Neuronal stem cell (in vitro differentiated cells): ENCODE results near the gene FGF22.
"Not testable (repeated sequence)": the region's sequence is repeated elsewhere in the genome, so short reads cannot be mapped to it uniquely, and the experiment has no call there.

Source experiments
- DNase-seq: peaks from one replicate; pipeline ENCODE4 v3.0.0-alpha.2; 2013; ENCODE audit warnings: low spot score
- H2AFZ ChIP-seq: one replicate; pipeline ENCODE4 v1.6.1; 2013; ENCODE audit warnings: mild to moderate bottlenecking, low read length, inconsistent platforms
- H2AK5ac ChIP-seq: 2 replicates; pipeline ENCODE4 v1.6.1; 2013; ENCODE audit warnings: low read depth, mild to moderate bottlenecking, inconsistent platforms, low read length, moderate library complexity, mixed read lengths
- H2BK120ac ChIP-seq: 2 replicates; pipeline ENCODE4 v1.6.1; 2013; ENCODE audit warnings: low read depth, mild to moderate bottlenecking, inconsistent platforms, low read length, moderate library complexity, mixed read lengths
- H2BK12ac ChIP-seq: one replicate; pipeline ENCODE4 v1.6.1; 2013; ENCODE audit warnings: low read length, inconsistent platforms
- H2BK15ac ChIP-seq: 2 replicates; pipeline ENCODE4 v1.6.1; 2013; ENCODE audit warnings: mild to moderate bottlenecking, low read length, inconsistent platforms, mixed read lengths
- H2BK5ac ChIP-seq: one replicate; pipeline ENCODE4 v1.6.1; 2013; ENCODE audit warnings: inconsistent platforms, mild to moderate bottlenecking, low read length, moderate library complexity
- H3K14ac ChIP-seq: one replicate; pipeline ENCODE4 v1.6.1; 2013; ENCODE audit warnings: low read length, inconsistent platforms
- H3K18ac ChIP-seq: 2 replicates; pipeline ENCODE4 v1.6.1; 2013; ENCODE audit warnings: low read length, inconsistent platforms
- H3K23ac ChIP-seq: 2 replicates; pipeline ENCODE4 v1.6.1; 2013; ENCODE audit warnings: low read depth, mild to moderate bottlenecking, mixed read lengths, low read length, inconsistent platforms; ENCODE audit not compliant: poor library complexity
- H3K27ac ChIP-seq: replicated peaks from 3 replicates; pipeline ENCODE4 v1.5.1; 2013; ENCODE audit warnings: low read length, inconsistent platforms
- H3K27me3 ChIP-seq, 3 experiments: 2 replicates each; pipeline ENCODE4 v1.6.1; 2013; ENCODE audit warnings: low read length in 3 of 3, mild to moderate bottlenecking in 2 of 3, inconsistent platforms in 1 of 3, low read depth in 1 of 3, mixed read lengths in 1 of 3, moderate library complexity in 1 of 3; ENCODE audit not compliant: control insufficient read depth in 3 of 3, insufficient read depth in 3 of 3
- H3K36me3 ChIP-seq, 2 donors: replicated peaks in 1 of 2; 2 replicates each; pipeline ENCODE4 v1.6.1; 2013; ENCODE audit warnings: low read length in 2 of 2; ENCODE audit not compliant: control insufficient read depth in 2 of 2, insufficient read depth in 2 of 2
- H3K4ac ChIP-seq: 2 replicates; pipeline ENCODE4 v1.6.1; 2013; ENCODE audit warnings: inconsistent platforms, mild to moderate bottlenecking, low read length, moderate library complexity
- H3K4me1 ChIP-seq, 2 donors: 1 replicate in 1 of 2; 2 replicates in 1 of 2; pipeline ENCODE4 v1.6.1; 2013; ENCODE audit warnings: low read length in 2 of 2, low read depth in 1 of 2; ENCODE audit not compliant: control insufficient read depth in 2 of 2, insufficient read depth in 1 of 2
- H3K4me2 ChIP-seq: one replicate; pipeline ENCODE4 v1.6.1; 2013; ENCODE audit warnings: mild to moderate bottlenecking, low read length, inconsistent platforms; ENCODE audit not compliant: insufficient read depth, poor library complexity, severe bottlenecking
- H3K4me3 ChIP-seq, 2 donors: 2 replicates each; pipeline ENCODE4 v1.5.1; 2013; ENCODE audit warnings: low read length in 2 of 2, mild to moderate bottlenecking in 2 of 2, inconsistent platforms in 1 of 2, moderate library complexity in 1 of 2
- H3K79me1 ChIP-seq: one replicate; pipeline ENCODE4 v1.6.1; 2013; ENCODE audit warnings: low read depth, mild to moderate bottlenecking, inconsistent platforms, low read length, moderate library complexity
- H3K9ac ChIP-seq: one replicate; pipeline ENCODE4 v1.6.1; 2013; ENCODE audit warnings: mild to moderate bottlenecking, low read depth, low read length, inconsistent platforms; ENCODE audit not compliant: poor library complexity
- H3K9me3 ChIP-seq, 2 donors: replicated peaks in 1 of 2; 2 replicates each; pipeline versions ENCODE3 to v1.6.1; 2013; ENCODE audit warnings: low read length in 2 of 2, mild to moderate bottlenecking in 2 of 2, inconsistent platforms in 1 of 2, low read depth in 1 of 2, mixed read lengths in 1 of 2, moderate library complexity in 1 of 2; ENCODE audit not compliant: control insufficient read depth in 2 of 2, insufficient read depth in 1 of 2
- H4K8ac ChIP-seq: one replicate; pipeline ENCODE4 v1.6.1; 2013; ENCODE audit warnings: low read depth, mild to moderate bottlenecking, inconsistent platforms, low read length, moderate library complexity
- H4K91ac ChIP-seq: one replicate; pipeline ENCODE4 v1.6.1; 2013; ENCODE audit warnings: low read length, low read depth, mild to moderate bottlenecking, inconsistent platforms; ENCODE audit not compliant: poor library complexity
- WGBS, 2 donors: extraction: QIAGEN DNeasy Blood & Tissue Kit; methylation state at CpG; one replicate each; pipeline ENCODE4 v1.1.7; 2013; ENCODE audit warnings: missing lambda C conversion rate in 2 of 2, mixed read lengths in 1 of 2; ENCODE audit not compliant: insufficient read length in 2 of 2, insufficient replicate concordance in 1 of 2; ENCODE audit errors: extremely low coverage in 2 of 2; 5-methylcytosine and 5-hydroxymethylcytosine counted together

FGF22 gene

DNA sequence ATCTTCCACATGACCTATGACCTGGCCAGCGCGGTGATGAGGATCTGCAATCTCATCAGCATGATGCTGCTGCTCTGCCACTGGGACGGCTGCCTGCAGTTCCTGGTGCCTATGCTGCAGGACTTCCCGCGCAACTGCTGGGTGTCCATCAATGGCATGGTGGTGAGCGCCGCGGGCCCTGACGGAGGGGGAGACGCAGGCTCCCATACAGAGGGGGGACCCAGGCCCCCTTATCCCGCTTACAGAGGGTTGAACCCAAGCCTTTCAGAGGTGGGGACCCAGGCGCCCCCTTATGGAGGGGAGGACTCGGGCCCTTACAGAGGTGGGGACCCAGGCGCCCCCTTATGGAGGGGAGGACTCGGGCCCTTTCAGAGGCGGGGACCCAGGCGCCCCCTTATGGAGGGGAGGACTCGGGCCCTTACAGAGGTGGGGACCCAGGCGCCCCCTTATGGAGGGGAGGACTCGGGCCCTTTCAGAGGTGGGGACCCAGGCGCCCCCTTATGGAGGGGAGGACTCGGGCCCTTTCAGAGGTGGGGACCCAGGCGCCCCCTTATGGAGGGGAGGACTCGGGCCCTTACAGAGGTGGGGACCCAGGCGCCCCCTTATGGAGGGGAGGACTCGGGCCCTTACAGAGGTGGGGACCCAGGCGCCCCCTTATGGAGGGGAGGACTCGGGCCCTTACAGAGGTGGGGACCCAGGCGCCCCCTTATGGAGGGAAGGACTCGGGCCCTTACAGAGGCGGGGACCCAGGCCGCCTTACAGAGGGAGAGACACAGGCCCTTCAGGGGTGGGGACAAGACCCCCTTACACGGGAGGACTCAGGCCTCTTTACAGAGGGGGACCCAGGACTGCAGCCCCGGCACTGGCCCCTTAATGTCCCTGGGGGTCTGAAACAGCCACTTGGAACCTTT is 34.4 kb upstream of the FGF22 start:
- not testable (repeated sequence) for DNase-seq, H2BK15ac ChIP-seq
- no CpG with 5 or more reads among the region's 34 CpGs for WGBS, 2 donors

DNA sequence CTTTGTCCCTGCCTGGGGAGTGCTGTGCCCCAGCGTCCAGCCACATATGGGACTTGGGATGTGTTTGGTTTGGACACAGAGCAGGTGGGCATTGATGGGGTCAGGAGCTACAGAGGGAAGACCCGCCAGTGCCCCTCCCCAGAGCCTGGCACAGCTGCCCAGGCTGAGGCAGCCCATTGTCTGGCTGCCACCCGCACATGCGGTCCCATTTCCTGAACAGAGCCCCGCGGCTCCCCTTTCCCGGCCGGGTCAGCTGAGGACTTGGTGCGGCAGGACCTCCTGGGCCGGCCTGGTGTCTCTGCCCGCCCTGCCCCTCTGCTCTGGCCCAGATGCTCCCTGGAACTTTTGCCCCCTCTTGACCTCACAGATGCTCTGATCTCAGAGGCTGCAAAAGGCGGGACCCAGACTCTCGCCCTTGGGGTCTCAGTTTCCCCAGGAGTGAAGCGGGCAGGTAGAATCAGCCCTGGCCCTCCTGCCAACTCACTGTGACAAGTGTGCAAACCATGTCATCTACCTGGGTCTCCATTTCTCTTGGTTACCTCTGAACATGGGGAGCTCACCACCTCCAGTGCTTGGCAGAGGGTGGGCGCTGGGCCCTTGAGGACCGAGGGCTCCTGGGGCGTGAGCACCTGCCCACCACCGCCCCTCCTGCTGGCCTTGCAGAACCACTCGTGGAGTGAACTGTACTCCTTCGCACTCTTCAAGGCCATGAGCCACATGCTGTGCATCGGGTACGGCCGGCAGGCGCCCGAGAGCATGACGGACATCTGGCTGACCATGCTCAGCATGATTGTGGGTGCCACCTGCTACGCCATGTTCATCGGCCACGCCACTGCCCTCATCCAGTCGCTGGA is 32.2 kb upstream of the FGF22 start:
- no peak overlapping the region for H3K4me2 ChIP-seq
- H3K18ac ChIP-seq, result peak overlapping the region; percentile 38
- peak overlapping the region; percentile 39 for H2BK5ac ChIP-seq
- H3K36me3 ChIP-seq, result peaks cover 2 to 3% of the 10 kb centered on the region in 2 donors
- WGBS, 2 donors, result no CpG with 5 or more reads among the region's 30 CpGs
- no peak overlapping the region for H2BK15ac ChIP-seq
- peak overlapping the region; percentile 41 for H2BK12ac ChIP-seq
- no peak overlapping the region for H2BK120ac ChIP-seq
- peaks cover 2 to 5% of the 10 kb centered on the region in 2 donors for H3K4me1 ChIP-seq
- no peak overlapping the region for H3K4ac ChIP-seq
- no peak overlapping the region for H2AFZ ChIP-seq
- no peak overlapping the region for H3K27ac ChIP-seq
- no peaks in the 10 kb centered on the region for H3K79me1 ChIP-seq
- H4K8ac ChIP-seq, result no peak overlapping the region
- no peak overlapping the region for H3K9ac ChIP-seq
- peak overlapping the region; percentile 75 for H2AK5ac ChIP-seq
- no peaks in the 10 kb centered on the region for H3K9me3 ChIP-seq
- H3K27me3 ChIP-seq, result no peaks in the 10 kb centered on the region
- no peak overlapping the region for H3K4me3 ChIP-seq
- DNase-seq, result no peak
- H3K23ac ChIP-seq, result no peak overlapping the region
- H4K91ac ChIP-seq, result no peak overlapping the region
- no peak overlapping the region for H3K14ac ChIP-seq

More for the DNA sequence above, 34.4 kb upstream of the FGF22 start:
- not testable (repeated sequence) for H2BK120ac ChIP-seq, H4K91ac ChIP-seq, H4K8ac ChIP-seq, H3K4me1 ChIP-seq, H3K79me1 ChIP-seq, H3K14ac ChIP-seq, H3K23ac ChIP-seq, H3K27me3 ChIP-seq, H3K27ac ChIP-seq, H2BK5ac ChIP-seq, H3K9me3 ChIP-seq, H3K36me3 ChIP-seq, H2AFZ ChIP-seq, H2AK5ac ChIP-seq
- Histone ChIP-seq H3K4me2 (peak overlapping the region; percentile 40), H3K4ac (peak overlapping the region; percentile 84), H3K4me3 (peak overlapping the region in 1 of 2 donors; percentile 51), H3K18ac (peak overlapping the region; percentile 85), H2BK12ac (peak overlapping the region; percentile 73), H3K9ac (peak overlapping the region; percentile 70)

DNA sequence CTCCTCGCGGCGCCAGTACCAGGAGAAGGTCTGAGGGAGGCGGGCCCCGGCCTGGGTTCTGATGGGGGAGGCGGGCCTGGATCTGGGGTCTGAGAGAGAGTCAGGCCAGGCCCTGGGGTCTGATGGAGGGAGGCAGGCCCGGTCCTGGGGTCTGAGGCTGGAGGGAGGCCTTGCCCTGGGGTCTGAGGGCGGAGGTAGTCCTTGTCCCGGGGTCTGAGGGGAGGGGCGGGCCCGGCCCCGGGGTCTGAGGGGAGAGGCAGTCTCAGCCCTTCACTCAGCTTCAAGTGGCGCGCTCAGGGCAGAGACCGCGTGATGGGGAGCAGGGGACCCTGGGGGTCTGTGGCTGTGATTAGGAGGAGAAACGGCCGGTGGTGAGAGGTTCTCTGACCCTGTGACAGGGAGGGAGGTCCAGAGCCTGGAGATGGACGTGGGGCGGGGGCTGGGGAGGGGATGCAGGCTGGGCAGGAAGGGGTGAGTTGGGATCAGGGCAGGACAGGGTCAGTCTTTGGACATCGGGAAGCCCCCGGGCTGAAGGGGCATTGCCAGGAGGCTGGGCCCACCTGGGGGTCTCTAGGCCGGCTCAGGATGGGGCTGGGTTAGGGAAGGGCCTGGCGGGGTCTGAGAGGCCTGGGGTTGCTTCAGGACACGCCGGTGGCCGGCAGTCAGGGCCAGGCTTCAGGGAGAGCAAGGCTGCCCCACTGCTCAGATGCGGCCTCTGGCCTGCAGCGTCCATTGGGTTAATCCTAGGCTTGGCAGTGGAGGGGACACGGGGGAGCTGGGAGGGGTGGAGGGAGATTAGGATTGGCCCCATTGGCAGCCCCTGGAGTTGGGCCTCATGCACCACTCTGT is 31.3 kb upstream of the FGF22 start:
- no peaks in the 10 kb centered on the region for H3K9me3 ChIP-seq
- H3K9ac ChIP-seq, result peak overlapping the region; percentile 21
- H4K91ac ChIP-seq, result no peak overlapping the region
- no peaks in the 10 kb centered on the region for H3K27me3 ChIP-seq
- peak overlapping the region; percentile 90 for H3K18ac ChIP-seq
- H3K4ac ChIP-seq, result no peak overlapping the region
- H3K79me1 ChIP-seq, result no peaks in the 10 kb centered on the region
- H2AFZ ChIP-seq, result no peak overlapping the region
- no CpG with 5 or more reads among the region's 30 CpGs for WGBS, 2 donors
- peaks cover 2 to 5% of the 10 kb centered on the region in 2 donors for H3K4me1 ChIP-seq
- H2BK12ac ChIP-seq, result peak overlapping the region; percentile 41
- H2BK5ac ChIP-seq, result peak overlapping the region; percentile 39
- no peak overlapping the region for H2BK120ac ChIP-seq
- no peak overlapping the region for H2BK15ac ChIP-seq
- no peak overlapping the region for H3K27ac ChIP-seq
- no peak overlapping the region for H3K4me2 ChIP-seq
- peak overlapping the region; percentile 63 for H2AK5ac ChIP-seq
- H3K36me3 ChIP-seq, result peaks cover 2 to 3% of the 10 kb centered on the region in 2 donors
- H3K23ac ChIP-seq, result no peak overlapping the region
- no peak overlapping the region for H4K8ac ChIP-seq
- H3K14ac ChIP-seq, result no peak overlapping the region
- H3K4me3 ChIP-seq, result peak overlapping the region in 1 of 2 donors; percentile 70
- no peak for DNase-seq
